Ovary (tissue), 9 donors: ENCODE data around the gene RNF2. TPM values are rescaled to one million over a fixed set of nuclear protein-coding genes. Genes with fewer than 3 reads are reported as not detected.
"Not testable (repeated sequence)": the region's sequence is repeated elsewhere in the genome, so short reads cannot be mapped to it uniquely, and the experiment has no call there.

Experiments
- DNase-seq, 5 donors: peaks; one replicate each; pipeline ENCODE4 v3.0.0-alpha.2; 2019 to 2020
- H3K27ac ChIP-seq, 2 donors: fragments of 200-600 bp; one replicate each; pipeline versions ENCODE4 v1.5.1 to v1.8.0; 2019 to 2022
- H3K27me3 ChIP-seq: fragments of 200-600 bp; one replicate; pipeline ENCODE4 v1.8.0; 2022
- H3K36me3 ChIP-seq: fragments of 200-600 bp; sonication (generic); one replicate; pipeline ENCODE4 v1.5.1; 2019
- H3K4me1 ChIP-seq: one replicate; pipeline ENCODE4 v1.8.1; 2013; ENCODE audit warnings: mild to moderate bottlenecking, moderate library complexity; ENCODE audit not compliant: insufficient read depth
- H3K4me3 ChIP-seq: fragments of 200-600 bp; sonication (generic); one replicate; pipeline ENCODE4 v1.5.1; 2017
- H3K9me3 ChIP-seq, 2 donors: fragments of 200-600 bp in 1 of 2; sonication (generic) in 1 of 2; one replicate each; pipeline versions ENCODE4 v1.5.1 to v1.8.1; 2013 to 2019; ENCODE audit warnings: mild to moderate bottlenecking in 1 of 2, moderate library complexity in 1 of 2
- EP300 ChIP-seq: sonication (generic); formaldehyde crosslinking; IDR thresholded peaks from one replicate; pipeline ENCODE4 v1.6.1; 2017; ENCODE audit warnings: antibody characterized with exemption
- POLR2A ChIP-seq: fragments of 450-650 bp; IDR thresholded peaks from one replicate; pipeline ENCODE4 v1.6.1; 2017; ENCODE audit warnings: antibody characterized with exemption, mild to moderate bottlenecking, moderate library complexity
- WGBS, 3 donors: extraction: QIAGEN DNeasy Blood & Tissue Kit in 1 of 3; methylation state at CpG; one replicate each; pipeline versions ENCODE4 v1.1.5 to v1.1.7; 2013 to 2017; 5-methylcytosine and 5-hydroxymethylcytosine counted together
- intact Hi-C, 4 donors: fragments of 100-400 bp; cut with DNase I; formaldehyde crosslinking; loops; one replicate each; pipeline versions ENCODE4 v1.11.0 to v1.15.1; 2022 to 2023
- polyA plus RNA-seq, 2 donors: library from polyadenylated mRNA; stranded (reverse); fragments of 200-250 nt in 1 of 2; fragments of 350-450 nt in 1 of 2; fragmentation: Illumina TruSeq in 1 of 2; extraction: RNeasy Lipid Tissue Mini Kit (QIAGEN cat#74804) in 1 of 2; gene quantifications; one replicate each; pipeline ENCODE4 v1.2.3, GENCODE V29; 2013 to 2014
- total RNA-seq, 7 donors: library from RNA; depleted of rRNA in 2 of 7; stranded (reverse); fragments of >200 nt in 2 of 7; fragmentation: NEBNext Ultra II Directional in 3 of 7; extraction: Animal tissue kit (Norgen Biotek cat#: 25700) in 3 of 7; gene quantifications; one replicate each; pipeline versions ENCODE4 v1.1.0 to v1.2.4, GENCODE V29; 2016 to 2023
- TF ChIP-seq, protein P1 (sequence below), 3 donors: fragments of 450-650 bp in 2 of 3; fragments of 200-600 bp in 1 of 3; IDR thresholded peaks; one replicate each; pipeline versions ENCODE4 v1.5.1 to v1.8.0; 2016 to 2022; ENCODE audit warnings: antibody characterized with exemption in 3 of 3, mild to moderate bottlenecking in 1 of 3
- donor health status: DM: no; HTN: no; CAD: no; lungs with moderate emphysema.
- donor health status: DM: no; HTN: no; CAD: no.
- donor health status: Bipolar disorder and iron deficiency.
- donor health status: DM: yes; HTN: yes; CAD: no.
- donor health status: DM: no; HTN: no; CAD: no.
- donor health status: DM: yes; HTN: yes; CAD: no.

Gene RNF2
- total and polyA plus RNA-seq, 9 donors = 7.0 to 29.6 (median 21.1) TPM

DNA sequence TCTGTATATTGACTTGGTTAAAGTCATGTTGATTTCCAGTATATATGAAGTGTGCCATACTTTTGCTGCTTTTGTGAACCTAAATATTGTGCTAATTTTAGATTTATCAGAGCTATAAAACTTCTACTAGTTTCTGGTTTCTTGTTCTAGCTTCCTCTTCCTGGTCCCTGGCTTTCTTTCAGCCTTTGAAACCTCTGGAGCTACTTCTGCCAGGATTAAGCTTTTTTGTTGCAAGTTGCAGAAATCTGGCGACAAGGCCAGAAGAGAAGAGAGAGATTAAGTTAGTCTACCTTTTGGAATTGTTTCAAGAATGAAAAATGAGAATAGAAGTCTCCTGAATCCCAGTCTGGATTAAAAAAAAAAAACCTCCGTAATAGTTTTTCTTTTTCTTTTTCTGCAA lies 13.5 kb downstream of the RNF2 start:
- no peak for TF ChIP-seq EP300
- no peak for TF ChIP-seq POLR2A
- TF ChIP-seq, protein P1, sequence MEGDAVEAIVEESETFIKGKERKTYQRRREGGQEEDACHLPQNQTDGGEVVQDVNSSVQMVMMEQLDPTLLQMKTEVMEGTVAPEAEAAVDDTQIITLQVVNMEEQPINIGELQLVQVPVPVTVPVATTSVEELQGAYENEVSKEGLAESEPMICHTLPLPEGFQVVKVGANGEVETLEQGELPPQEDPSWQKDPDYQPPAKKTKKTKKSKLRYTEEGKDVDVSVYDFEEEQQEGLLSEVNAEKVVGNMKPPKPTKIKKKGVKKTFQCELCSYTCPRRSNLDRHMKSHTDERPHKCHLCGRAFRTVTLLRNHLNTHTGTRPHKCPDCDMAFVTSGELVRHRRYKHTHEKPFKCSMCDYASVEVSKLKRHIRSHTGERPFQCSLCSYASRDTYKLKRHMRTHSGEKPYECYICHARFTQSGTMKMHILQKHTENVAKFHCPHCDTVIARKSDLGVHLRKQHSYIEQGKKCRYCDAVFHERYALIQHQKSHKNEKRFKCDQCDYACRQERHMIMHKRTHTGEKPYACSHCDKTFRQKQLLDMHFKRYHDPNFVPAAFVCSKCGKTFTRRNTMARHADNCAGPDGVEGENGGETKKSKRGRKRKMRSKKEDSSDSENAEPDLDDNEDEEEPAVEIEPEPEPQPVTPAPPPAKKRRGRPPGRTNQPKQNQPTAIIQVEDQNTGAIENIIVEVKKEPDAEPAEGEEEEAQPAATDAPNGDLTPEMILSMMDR (IDR thresholded peaks at IDR 0.05) = no peak
- Histone ChIP-seq H3K4me1 (peaks cover 5% of the 10 kb centered on the region), H3K27me3 (no peaks in the 10 kb centered on the region), H3K4me3 (no peak overlapping the region), H3K9me3 (no peaks in the 10 kb centered on the region), H3K27ac (no peak overlapping the region), H3K36me3 (no peaks in the 10 kb centered on the region)
- intact Hi-C loops = no loop called here
- no peak for DNase-seq
- WGBS, 3 donors = 22 to 32% (median 27%) methylated on average over 2 of the region's 2 CpGs

DNA sequence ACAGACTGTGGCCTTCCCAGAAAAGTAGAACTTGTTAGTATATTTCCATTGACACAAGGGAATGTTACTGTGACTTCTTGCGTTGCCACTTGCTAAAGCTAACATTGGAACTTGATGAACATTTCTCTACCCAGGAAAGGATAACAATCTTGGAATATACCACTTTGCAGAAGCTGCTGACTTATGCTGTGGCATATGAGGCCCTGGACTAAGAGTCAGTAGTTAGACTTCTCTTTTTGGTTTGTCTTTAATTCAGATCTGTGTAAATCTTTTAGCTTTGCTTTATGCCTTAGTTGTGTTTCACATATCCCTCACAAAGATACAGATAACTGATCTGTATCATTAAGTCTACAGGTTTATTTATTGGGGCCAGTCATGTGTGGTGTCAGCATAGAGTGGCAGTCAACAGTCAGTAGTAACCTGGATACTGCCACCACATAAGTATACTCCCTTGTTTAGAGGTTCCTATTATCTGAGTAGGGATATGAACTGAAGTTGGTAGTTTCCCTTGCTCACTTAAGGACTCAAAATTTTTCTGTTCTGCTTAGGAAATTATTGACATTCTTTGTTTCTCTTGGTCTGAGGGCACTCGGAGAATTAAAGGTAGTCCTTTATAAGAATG lies 14.7 kb downstream of the RNF2 start:
- no peak for DNase-seq
- Histone ChIP-seq H3K27ac (no peak overlapping the region), H3K9me3 (no peaks in the 10 kb centered on the region), H3K4me1 (peaks cover 5% of the 10 kb centered on the region), H3K4me3 (no peak overlapping the region), H3K27me3 (no peaks in the 10 kb centered on the region), H3K36me3 (no peaks in the 10 kb centered on the region)
- TF ChIP-seq EP300 (no peak), POLR2A (no peak)
- TF ChIP-seq, protein P1 (IDR thresholded peaks at IDR 0.05) = no peak
- intact Hi-C loops = no loop called here
- WGBS, 3 donors = 90 to 92% (median 91%) methylated on average over 2 of the region's 2 CpGs

DNA sequence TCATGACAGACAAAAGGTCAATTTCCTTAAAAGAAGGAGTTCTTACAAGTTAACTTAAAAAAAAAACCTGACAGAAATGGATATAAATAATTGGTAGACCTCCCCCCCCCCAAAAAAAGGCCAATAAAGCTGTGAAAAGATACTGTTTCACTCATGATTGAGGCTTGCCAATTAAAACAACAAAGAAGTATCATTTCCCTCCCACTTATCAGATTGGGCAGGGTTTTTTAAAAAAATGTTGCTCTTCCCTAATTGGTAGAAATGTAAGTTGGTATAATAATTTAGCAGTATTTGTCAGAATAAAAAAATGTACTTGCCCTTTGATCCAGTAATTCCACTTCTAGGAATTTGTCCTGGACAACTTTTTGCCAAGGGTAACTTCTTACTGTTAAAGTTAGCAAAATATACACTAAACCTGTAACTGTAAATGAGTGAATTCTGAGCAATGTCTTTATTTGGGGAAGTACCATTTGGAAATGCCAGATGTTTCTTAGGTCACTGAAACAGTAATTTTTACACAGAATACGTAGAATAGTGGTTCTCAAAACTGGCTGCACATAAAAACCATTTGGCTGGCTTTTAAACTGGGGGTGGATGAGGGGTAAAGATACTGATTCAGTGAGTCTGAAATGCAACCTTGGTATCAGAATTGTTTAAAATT lies 17.5 kb downstream of the RNF2 start:
- intact Hi-C loops = no loop called here
- 58 to 78% (median 73%) methylated on average over 1 of the region's 1 CpG for WGBS, 3 donors
- Histone ChIP-seq H3K9me3 (no peaks in the 10 kb centered on the region), H3K4me1 (peaks cover 2% of the 10 kb centered on the region), H3K27me3 (no peaks in the 10 kb centered on the region), H3K27ac (no peak overlapping the region), H3K4me3 (no peak overlapping the region), H3K36me3 (no peaks in the 10 kb centered on the region)
- no peak for DNase-seq
- no peak for TF ChIP-seq POLR2A

DNA sequence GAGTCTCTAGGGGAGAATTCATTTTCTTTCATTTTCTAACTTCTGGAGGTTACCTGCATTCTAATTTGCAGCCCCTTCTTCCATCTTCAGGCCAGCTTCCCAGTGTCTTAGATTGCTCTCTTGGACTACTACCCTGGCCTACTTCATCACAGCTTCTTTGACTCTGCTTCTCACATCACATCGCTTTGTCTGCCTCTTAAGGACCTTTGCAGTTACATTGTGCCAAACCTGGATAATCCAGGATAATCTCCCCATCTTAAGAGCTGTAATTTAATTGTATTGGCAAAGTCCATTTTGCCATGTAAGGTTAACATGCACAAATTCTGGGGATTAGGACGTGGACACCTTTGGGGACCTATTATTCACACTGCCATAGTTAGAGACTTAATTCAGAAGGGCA lies 18.4 kb downstream of the RNF2 start:
- intact Hi-C loops = no loop called here
- TF ChIP-seq, protein P1 (IDR thresholded peaks at IDR 0.05) = no peak
- TF ChIP-seq POLR2A = no peak
- no peak for TF ChIP-seq EP300
- 98 to 100% (median 99%) methylated on average over 2 of the region's 2 CpGs for WGBS, 3 donors

DNA sequence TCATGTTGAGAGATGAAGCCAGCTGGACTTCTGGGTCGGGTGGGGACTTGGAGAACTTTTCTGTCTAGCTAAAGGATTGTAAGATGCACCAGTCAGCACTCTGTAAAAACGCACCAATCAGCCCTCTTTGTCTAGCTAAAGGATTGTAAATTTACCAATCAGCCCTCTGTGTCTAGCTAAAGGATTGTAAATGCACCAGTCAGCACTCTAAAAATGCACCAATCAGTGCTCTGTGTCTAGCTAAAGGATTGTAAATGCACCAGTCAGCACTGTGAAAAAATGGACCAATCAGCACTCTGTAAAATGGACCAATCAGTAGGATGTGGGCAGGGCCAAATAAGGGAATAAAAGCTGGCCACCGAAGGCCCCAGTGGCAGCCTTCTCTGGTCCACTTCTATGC lies 19.6 kb downstream of the RNF2 start:
- H3K36me3 ChIP-seq, H3K27ac ChIP-seq, H3K9me3 ChIP-seq, intact Hi-C loops, DNase-seq, H3K27me3 ChIP-seq, H3K4me3 ChIP-seq, H3K4me1 ChIP-seq: not testable (repeated sequence)
- 94 to 98% (median 97%) methylated on average over 3 of the region's 3 CpGs for WGBS, 3 donors

More for the DNA sequence above, 18.4 kb downstream of the RNF2 start:
- H3K36me3 ChIP-seq = no peaks in the 10 kb centered on the region
- H3K27me3 ChIP-seq = no peaks in the 10 kb centered on the region
- H3K9me3 ChIP-seq = no peaks in the 10 kb centered on the region
- H3K4me3 ChIP-seq = no peak overlapping the region
- no peak overlapping the region for H3K27ac ChIP-seq
- H3K4me1 ChIP-seq = peaks cover 2% of the 10 kb centered on the region
- no peak for DNase-seq
